ENCODE results near the gene SRBD1. TPM values are rescaled to one million over a fixed set of nuclear protein-coding genes. Genes with fewer than 3 reads are reported as not detected.

SRBD1 gene
- total and polyA plus RNA-seq, 2 of the 8 experiments (the other 6 are each of a cell fraction or from before 2014, with no cell fraction given): 4.6 to 20.0 TPM

GRCh38 chr2:45627911-45628310, 16.8 kb upstream of the SRBD1 start:
- POLR2A ChIA-PET (ENCODE audit: partially characterized antibody): interaction anchor here (1.1 to 1.4 kb wide), 2 partner anchors 10 to 11 kb away, joined by 3 to 5 read pairs; no protein-coding TSS in a partner anchor

More at GRCh38 chr2:45627911-45628310, 16.8 kb upstream of the SRBD1 start:
- Histone ChIP-seq H4K91ac (replicated peaks; ENCODE audit: insufficient read length, low read length) (no peak overlapping the region), H4K5ac (ENCODE audit: insufficient read length, low read depth, low read length) (no peak overlapping the region), H3K4me3 (ENCODE audit: extremely low read depth in 1 of 4, insufficient read depth in 2 of 4, low read depth in 3 of 4, low read length in 4 of 4) (no peak overlapping the region), H4K20me1 (replicated peaks in 1 of 2; ENCODE audit: control insufficient read depth in 1 of 2, insufficient read depth in 2 of 2, low read length in 2 of 2) (no peaks in the 10 kb centered on the region), H2AK5ac (ENCODE audit: low read depth, low read length) (no peak overlapping the region), H3K4me1 (replicated peaks in 1 of 4; ENCODE audit: control insufficient read depth in 3 of 4, insufficient read depth in 4 of 4, low read length in 3 of 4) (peaks cover 0 to 6% (median 2%) of the 10 kb centered on the region in 4 experiments; a peak in 3 of 7 replicates), H3K4me2 (ENCODE audit: insufficient read depth in 1 of 2, low read depth in 2 of 2, low read length in 2 of 2) (no peak overlapping the region), H3K23me2 (ENCODE audit: low read depth, low read length) (no peaks in the 10 kb centered on the region), H2BK120ac (replicated peaks; ENCODE audit: low read depth, low read length) (no peak overlapping the region), H3K56ac (replicated peaks; ENCODE audit: insufficient read length, low read depth, low read length) (no peak overlapping the region), H2AFZ (ENCODE audit: low read length) (no peak overlapping the region), H2BK20ac (ENCODE audit: low read length) (no peak overlapping the region), H2BK15ac (ENCODE audit: low read length) (no peak overlapping the region), H3K14ac (ENCODE audit: insufficient read length) (no peak overlapping the region), H3K36me3 (ENCODE audit: control insufficient read depth in 2 of 4, insufficient read depth in 4 of 4, low read length in 3 of 4) (no peaks in the 10 kb centered on the region), H2BK12ac (ENCODE audit: low read depth, low read length) (no peak overlapping the region), H3K27ac (ENCODE audit: low read depth, low read length) (no peak overlapping the region), H3K79me1 (ENCODE audit: low read depth, low read length) (no peaks in the 10 kb centered on the region), H2BK5ac (ENCODE audit: low read depth, low read length) (no peak overlapping the region), H3K79me2 (ENCODE audit: control insufficient read depth in 1 of 2, insufficient read depth in 2 of 2, low read length in 2 of 2) (no peaks in the 10 kb centered on the region), H3K27me3 (replicated peaks in 1 of 4; ENCODE audit: control insufficient read depth in 3 of 4, extremely low read depth in 1 of 4, insufficient read depth in 3 of 4, low read length in 3 of 4) (no peaks in the 10 kb centered on the region), H3K18ac (ENCODE audit: extremely low read depth, low read length) (no peak overlapping the region), H3K9me3 (ENCODE audit: insufficient read depth in 2 of 2, low read depth in 1 of 2, low read length in 1 of 2) (no peaks in the 10 kb centered on the region), H4K8ac (ENCODE audit: extremely low read depth, insufficient read depth, low read length) (no peak overlapping the region), H3K23ac (ENCODE audit: insufficient read length) (no peak overlapping the region), H3K9ac (replicated peaks in 1 of 4; ENCODE audit: extremely low read depth in 1 of 4, low read depth in 3 of 4, low read length in 3 of 4) (no peak overlapping the region), H3K4ac (replicated peaks; ENCODE audit: insufficient read length, low read depth, low read length) (no peak overlapping the region)
- no peak for TF ChIP-seq CHD2 (IDR thresholded peaks at IDR 0.05; ENCODE audit: low read length)
- TF ChIP-seq EP300 (IDR thresholded peaks at IDR 0.05; ENCODE audit: borderline replicate concordance in 1 of 2, low read depth in 2 of 2, low read length in 2 of 2): no peak
- TF ChIP-seq RXRA (IDR thresholded peaks at IDR 0.05; ENCODE audit: insufficient read depth, low read depth, low read length): no peak
- no peak for TF ChIP-seq MAX (IDR thresholded peaks at IDR 0.05)
- TF ChIP-seq SP4 (IDR thresholded peaks at IDR 0.05; ENCODE audit: low read length): no peak
- no peak for TF ChIP-seq FOSL1 (IDR thresholded peaks at IDR 0.05; ENCODE audit: insufficient read depth, low read depth, low read length)
- TF ChIP-seq BCL11A (IDR thresholded peaks at IDR 0.05; ENCODE audit: low read depth in 2 of 2, low read length in 2 of 2): no peak
- TF ChIP-seq TEAD4 (IDR thresholded peaks at IDR 0.05; ENCODE audit: low read depth, low read length): no peak
- TF ChIP-seq TBP (IDR thresholded peaks at IDR 0.05; ENCODE audit: low read depth, low read length): no peak
- no peak for TF ChIP-seq KDM1A (IDR thresholded peaks at IDR 0.05; ENCODE audit: borderline replicate concordance, low read length)
- no peak for TF ChIP-seq JUND (IDR thresholded peaks at IDR 0.05; ENCODE audit: low read length)
- TF ChIP-seq ZNF274 (IDR thresholded peaks at IDR 0.05; ENCODE audit: borderline replicate concordance, extremely low read depth, low read length): no peak
- DNase-seq (ENCODE audit: low read depth in 1 of 2, low spot score in 2 of 2) (no peak), FAIRE-seq (no peak)
- CTCF ChIA-PET (ENCODE audit: partially characterized antibody): interaction anchor here (1.0 to 1.5 kb wide), 2 partner anchors 13 to 23 kb away, joined by 3 to 4 read pairs; no protein-coding TSS in a partner anchor
- WGBS, 2 experiments (ENCODE audit: extremely low coverage in 1 of 2, insufficient coverage in 1 of 2, insufficient read length in 1 of 2, insufficient replicate concordance in 2 of 2, low coverage in 1 of 2, low lambda C conversion rate in 2 of 2, missing lambda C conversion rate in 1 of 2): 82% methylated on average over 1 of the region's 1 CpG; no CpG with 5 or more reads in 1 of the 2 experiments

All from H1 (cell line).